Measurements from ENCODE around the gene TPTE2. TPM values are rescaled to one million over a fixed set of nuclear protein-coding genes. Genes with fewer than 3 reads are reported as not detected.

Gene TPTE2
- total RNA-seq, 2 donors from 2014 or later = not detected

DNA sequence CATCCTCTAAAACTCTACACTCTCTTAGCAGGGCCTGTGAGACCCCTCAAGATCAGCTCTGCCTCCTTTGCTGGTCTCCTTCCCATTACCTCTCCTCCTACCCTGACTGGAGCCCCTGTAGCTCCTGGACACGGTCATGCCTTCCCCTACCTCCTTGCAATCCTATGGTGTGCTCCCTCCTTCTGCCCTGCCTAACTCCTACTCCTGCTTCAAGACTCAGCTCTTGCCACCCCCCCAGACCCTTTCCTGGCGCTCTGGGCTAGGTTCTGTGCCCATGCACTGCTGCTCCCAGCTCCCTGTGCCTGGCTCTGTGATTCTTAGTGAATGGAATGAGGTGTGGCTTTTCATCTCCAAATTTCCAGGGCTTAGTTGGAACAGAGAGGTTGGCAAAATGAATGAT, 28.0 kb upstream of the TPTE2 start:
- DNase-seq = no peak
- TF ChIP-seq POLR2A (IDR thresholded peaks at IDR 0.05) (no peak), CTCF (IDR thresholded peaks at IDR 0.05) (no peak)
- no peak overlapping the region for H3K4me3 ChIP-seq

GRCh38 chr13:19587635-19588300, 26.4 kb upstream of the TPTE2 start:
- DNase-seq (peak in 3 of 4 donors; percentile 12 to 43 (median 26)), ATAC-seq (peak; percentile 52)
- Histone ChIP-seq H3K4me3 (no peak overlapping the region), H3K27ac (no peak overlapping the region), H3K9me3 (no peaks in the 10 kb centered on the region), H3K36me3 (replicated peaks in 1 of 2; ENCODE audit: insufficient read depth in 1 of 2, low read depth in 2 of 2) (no peaks in the 10 kb centered on the region), H3K27me3 (no peaks in the 10 kb centered on the region), H3K4me1 (no peaks in the 10 kb centered on the region)
- 50 to 61% methylated on average over 9 of the region's 9 CpGs for WGBS, 2 donors
- intact Hi-C loops (cut with DNase I) = no loop called here
- TF ChIP-seq CTCF (IDR thresholded peaks at IDR 0.05) = peak; percentile 11 to 53 (median 36)
- TF ChIP-seq POLR2A (IDR thresholded peaks at IDR 0.05) = no peak

More for the DNA sequence above, 28.0 kb upstream of the TPTE2 start:
- WGBS, 2 donors = 50 to 52% methylated on average over 2 of the region's 2 CpGs
- no peak for ATAC-seq
- H3K4me1 ChIP-seq = no peaks in the 10 kb centered on the region
- H3K27ac ChIP-seq = no peak overlapping the region
- intact Hi-C loops (cut with DNase I) = no loop called here
- no peaks in the 10 kb centered on the region for H3K9me3 ChIP-seq
- no peaks in the 10 kb centered on the region for H3K27me3 ChIP-seq
- H3K36me3 ChIP-seq (replicated peaks in 1 of 2; ENCODE audit: insufficient read depth in 1 of 2, low read depth in 2 of 2) = no peaks in the 10 kb centered on the region

DNA sequence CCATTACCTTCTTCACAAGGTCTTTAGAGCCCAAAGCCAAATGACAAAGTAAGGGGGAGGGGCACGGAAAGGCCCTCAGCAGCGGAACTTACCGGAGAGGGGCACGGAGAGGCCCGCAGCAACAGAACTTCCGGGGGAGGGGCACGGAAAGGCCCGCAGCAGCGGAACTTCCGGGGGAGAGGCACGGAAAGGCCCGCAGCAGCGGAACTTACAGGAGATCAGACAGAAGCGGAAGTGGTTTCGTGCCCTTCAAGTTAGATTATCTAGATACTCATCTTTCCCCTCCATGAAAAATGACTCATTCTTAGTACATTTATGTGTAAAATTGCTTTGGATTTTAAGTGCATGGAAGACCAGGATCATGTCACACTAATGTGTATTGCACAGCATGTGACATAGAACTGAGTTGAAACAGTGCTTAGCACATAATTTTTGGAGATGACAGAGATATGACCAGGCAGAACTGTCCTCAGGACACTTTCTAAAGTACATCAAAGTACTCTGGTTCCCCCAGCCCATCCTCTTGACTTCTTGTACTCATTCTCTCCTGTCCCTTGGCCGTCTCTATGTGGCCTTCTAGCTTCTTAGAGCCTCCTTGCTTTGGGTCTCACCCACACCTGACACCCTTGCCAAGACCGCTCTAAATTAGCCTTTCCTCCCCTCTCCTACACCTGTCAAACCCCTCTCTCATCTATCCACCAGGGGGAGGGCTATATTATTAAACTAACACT, 25.7 kb upstream of the TPTE2 start:
- intact Hi-C loops (cut with DNase I) = no loop called here
- Histone ChIP-seq H3K4me1 (no peaks in the 10 kb centered on the region), H3K27me3 (no peaks in the 10 kb centered on the region), H3K36me3 (replicated peaks in 1 of 2; ENCODE audit: insufficient read depth in 1 of 2, low read depth in 2 of 2) (no peaks in the 10 kb centered on the region), H3K4me3 (no peak overlapping the region), H3K9me3 (no peaks in the 10 kb centered on the region), H3K27ac (no peak overlapping the region)
- ATAC-seq (no peak), DNase-seq (peak in 2 of 4 donors; percentile 12 to 14)
- TF ChIP-seq POLR2A (IDR thresholded peaks at IDR 0.05) = no peak
- TF ChIP-seq CTCF (IDR thresholded peaks at IDR 0.05) = peak in 1 of 7 experiments; percentile 45
- WGBS, 2 donors = 35 to 41% methylated on average over 17 of the region's 17 CpGs

DNA sequence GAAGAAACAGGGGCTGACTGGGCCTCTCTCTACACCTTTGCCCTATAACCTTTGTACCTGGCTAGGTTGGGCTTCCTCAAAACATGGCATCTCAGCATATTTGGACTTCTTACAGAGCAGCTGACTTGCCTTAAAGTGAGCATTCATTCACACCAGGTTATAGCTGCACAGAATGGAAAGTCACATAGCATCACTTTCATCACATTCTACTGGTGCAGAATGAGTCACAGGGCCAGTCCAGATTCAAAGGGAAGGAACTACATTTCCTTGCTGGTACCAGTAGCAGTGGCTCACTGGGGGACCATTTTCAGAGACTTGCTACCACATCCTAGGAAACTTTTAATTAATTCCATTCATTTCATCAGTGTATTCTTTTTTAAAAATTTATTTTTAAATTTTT, 20.3 kb upstream of the TPTE2 start:
- no peak for ATAC-seq
- H3K27me3 ChIP-seq = no peaks in the 10 kb centered on the region
- no peak for DNase-seq
- no peak overlapping the region for H3K4me3 ChIP-seq
- intact Hi-C loops (cut with DNase I) = no loop called here
- H3K9me3 ChIP-seq = no peaks in the 10 kb centered on the region
- H3K36me3 ChIP-seq (replicated peaks in 1 of 2; ENCODE audit: insufficient read depth in 1 of 2, low read depth in 2 of 2) = no peaks in the 10 kb centered on the region
- no peak for TF ChIP-seq POLR2A (IDR thresholded peaks at IDR 0.05)
- no peak for TF ChIP-seq CTCF (IDR thresholded peaks at IDR 0.05)
- H3K27ac ChIP-seq = no peak overlapping the region
- no peaks in the 10 kb centered on the region for H3K4me1 ChIP-seq
